BJ (cell line): ENCODE data around the gene DFFA. TPM values are rescaled to one million over a fixed set of nuclear protein-coding genes. Genes with fewer than 3 reads are reported as not detected.

Experiments used
- CTCF ChIA-PET: fragments of 350-600 bp; formaldehyde crosslinking; extraction: SDS; loops from one replicate; lab custom pipeline; 2021; ENCODE audit warnings: antibody characterized with exemption, inconsistent platforms; lab: Yijun Ruan, JAX
- POLR2A ChIA-PET: fragments of 300-600 bp; sonication (Branson Sonifier 250); formaldehyde crosslinking; extraction: SDS; loops from one replicate; lab custom pipeline; 2021; ENCODE audit warnings: antibody characterized with exemption; lab: Charles Lee
- DNase-seq: peaks from one replicate; pipeline ENCODE4 v3.0.0-alpha.2; 2011; ENCODE audit warnings: low read depth
- H3K27me3 ChIP-seq: 2 replicates; pipeline ENCODE4 v1.6.0; 2011; ENCODE audit warnings: low read length; ENCODE audit not compliant: control insufficient read depth, insufficient read depth
- H3K36me3 ChIP-seq: 2 replicates; pipeline ENCODE4 v1.5.1; 2011; ENCODE audit warnings: low read length; ENCODE audit not compliant: control insufficient read depth, insufficient read depth
- H3K4me3 ChIP-seq: 2 replicates; pipeline ENCODE4 v1.5.1; 2011; ENCODE audit warnings: low read depth, mild to moderate bottlenecking, control low read depth, low read length
- CTCF ChIP-seq: IDR thresholded peaks from 2 replicates; pipeline ENCODE4 v1.5.1; 2011; ENCODE audit warnings: low read depth, mild to moderate bottlenecking, control low read depth, inconsistent platforms, low read length, moderate library complexity; ENCODE audit not compliant: insufficient read depth
- polyA plus RNA-seq: library from polyadenylated mRNA; depleted of rRNA; stranded (reverse); fragments of >200 nt; gene quantifications from 2 replicates; pipeline ENCODE4 v1.2.3, GENCODE V29; 2011

DFFA gene
- polyA plus RNA-seq, 1 experiment = 33.8 TPM

GRCh38 chr1:10456661-10457060 is 15.7 kb downstream of the DFFA start:
- no peak for DNase-seq
- ChIA-PET CTCF (interaction anchor here (1.5 kb wide), 1 partner anchor 39 kb away, joined by 4 read pairs; no protein-coding TSS in a partner anchor), POLR2A (interaction anchor here (0.6 kb wide), 1 partner anchor 783 kb away, joined by 4 read pairs; no protein-coding TSS in a partner anchor)
- Histone ChIP-seq H3K27me3 (no peaks in the 10 kb centered on the region), H3K36me3 (peaks cover 1% of the 10 kb centered on the region; the same call in 1 of the 2 replicates), H3K4me3 (no peak overlapping the region)
- no peak for TF ChIP-seq CTCF

GRCh38 chr1:10456048-10456447 is 16.3 kb downstream of the DFFA start:
- ChIA-PET CTCF (interaction anchor here (1.5 kb wide), 1 partner anchor 39 kb away, joined by 4 read pairs; no protein-coding TSS in a partner anchor), POLR2A (interaction anchor here (0.6 kb wide), 1 partner anchor 782 kb away, joined by 4 read pairs; no protein-coding TSS in a partner anchor)
- Histone ChIP-seq H3K4me3 (no peak overlapping the region), H3K36me3 (no peaks in the 10 kb centered on the region), H3K27me3 (no peaks in the 10 kb centered on the region)
- no peak for TF ChIP-seq CTCF
- DNase-seq = no peak

- DNase-seq = peak; percentile 78
- Histone ChIP-seq H3K27me3 (no peaks in the 10 kb centered on the region), H3K36me3 (no peaks in the 10 kb centered on the region), H3K4me3 (peak overlapping the region; percentile 12; the same call in 1 of the 2 replicates)
- ChIA-PET CTCF (interaction anchor here (1.2 to 1.7 kb wide), 3 partner anchors 20 to 43 kb away, joined by 4 read pairs; partner anchors contain the start of gene CENPS), POLR2A (no interaction called here)
- no peak for TF ChIP-seq CTCF
Observed at GRCh38 chr1:10451287-10451686, 21.0 kb downstream of the DFFA start.

GRCh38 chr1:10450836-10451235 is 21.5 kb downstream of the DFFA start:
- ChIA-PET CTCF (interaction anchor here (1.7 to 1.9 kb wide), 2 partner anchors 20 to 43 kb away, joined by 4 to 6 read pairs; no protein-coding TSS in a partner anchor), POLR2A (no interaction called here)
- no peaks in the 10 kb centered on the region for H3K36me3 ChIP-seq
- no peak for DNase-seq
- TF ChIP-seq CTCF = no peak
- H3K27me3 ChIP-seq = no peaks in the 10 kb centered on the region
- H3K4me3 ChIP-seq = no peak overlapping the region

GRCh38 chr1:10450156-10450814 is 22.0 kb downstream of the DFFA start:
- CTCF ChIA-PET = interaction anchor here (1.7 to 1.9 kb wide), 2 partner anchors 19 to 44 kb away, joined by 4 to 6 read pairs; no protein-coding TSS in a partner anchor

More at GRCh38 chr1:10450156-10450814, 22.0 kb downstream of the DFFA start:
- H3K27me3 ChIP-seq = no peaks in the 10 kb centered on the region
- POLR2A ChIA-PET = no interaction called here
- no peaks in the 10 kb centered on the region for H3K36me3 ChIP-seq
- no peak for DNase-seq
- TF ChIP-seq CTCF = no peak
- H3K4me3 ChIP-seq = no peak overlapping the region
